ENCODE results near the gene LGI2.

The LGI2 gene

DNA sequence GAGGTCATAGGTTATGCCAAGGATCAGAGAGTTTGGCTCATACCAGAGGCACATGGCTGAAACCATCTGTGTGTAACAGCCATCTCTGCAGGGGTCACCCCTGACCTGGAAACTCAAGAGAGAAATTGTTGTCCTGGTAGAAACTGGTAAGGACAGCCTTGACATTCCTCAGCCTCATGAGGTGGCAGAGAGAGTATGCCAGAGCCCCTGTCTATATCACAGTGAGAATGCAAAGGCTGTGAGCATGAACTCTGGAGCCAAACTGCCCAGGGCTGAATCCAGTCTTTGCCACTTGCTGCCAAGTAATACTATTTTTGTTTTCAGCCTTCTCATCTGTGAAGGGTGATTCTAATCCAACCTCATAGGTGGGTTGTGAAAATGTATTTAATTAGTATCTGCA is 80.8 kb downstream of the LGI2 start:
- TF ChIP-seq POLR2AphosphoS5 (IDR thresholded peaks at IDR 0.05; ENCODE audit: low read depth, low read length): no peak
- no peak for TF ChIP-seq POLR2A (IDR thresholded peaks at IDR 0.05; ENCODE audit: low read depth, low read length)
- TF ChIP-seq TAF1 (IDR thresholded peaks at IDR 0.05; ENCODE audit: borderline replicate concordance, low read depth, low read length): no peak
- DNase-seq (ENCODE audit: insufficient read length): no peak
- no peak for FAIRE-seq
